GM18858 (cell line): ENCODE measurements around the gene DDX20.
"Not testable (repeated sequence)": the region's sequence is repeated elsewhere in the genome, so short reads cannot be mapped to it uniquely, and the experiment has no call there.

ENCODE experiments used
- ATAC-seq: cut with Tn5 transposase; IDR thresholded peaks from one replicate; pipeline ENCODE4 v1.9.1; 2021; ENCODE audit not compliant: unreplicated experiment

DDX20 gene

GRCh38 chr1:111733183-111733991 lies 22.3 kb upstream of the DDX20 start:
- ATAC-seq = no peak

GRCh38 chr1:111733992-111734341 lies 21.7 kb upstream of the DDX20 start:
- ATAC-seq = no peak

- ATAC-seq = no peak
Measured at GRCh38 chr1:111734426-111734825, 21.3 kb upstream of the DDX20 start.

DNA sequence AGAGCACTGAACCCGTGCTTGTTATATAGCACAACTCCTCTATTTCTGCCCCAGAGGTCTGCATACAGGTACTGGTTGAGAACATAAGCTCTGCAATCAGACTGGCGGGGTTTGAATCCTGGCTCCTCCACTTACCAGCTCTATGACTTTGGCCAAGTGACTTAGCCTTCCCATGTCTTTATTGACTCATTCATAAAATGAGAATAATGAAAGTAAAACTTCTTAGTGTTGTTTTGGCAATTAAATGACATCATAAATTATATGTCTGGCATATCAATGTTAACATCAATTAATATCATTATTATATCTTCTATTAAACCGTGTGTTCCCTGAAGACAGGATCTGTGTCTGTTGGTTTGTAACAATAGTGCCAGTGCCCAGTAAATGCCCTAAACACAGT lies 20.8 kb upstream of the DDX20 start:
- ATAC-seq = no peak

DNA sequence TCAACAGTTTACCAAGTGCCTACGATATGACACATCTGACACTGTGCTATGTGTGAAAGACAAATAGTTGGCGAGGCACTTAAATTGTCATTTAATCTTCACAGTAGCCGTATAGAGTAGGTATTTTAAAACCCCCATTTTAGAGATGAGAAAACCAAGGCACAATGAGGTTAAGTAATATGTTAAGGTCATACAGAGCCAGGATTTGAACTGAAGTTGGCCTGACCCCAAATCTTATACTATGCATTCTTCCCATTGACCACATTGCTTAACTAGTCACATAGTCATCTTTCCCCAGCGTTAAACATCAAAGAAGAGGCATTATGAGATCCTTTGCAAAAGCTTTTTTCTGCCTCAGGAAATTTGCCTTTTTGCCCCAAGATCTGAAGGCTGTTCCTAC lies 20.4 kb upstream of the DDX20 start:
- ATAC-seq = no peak

DNA sequence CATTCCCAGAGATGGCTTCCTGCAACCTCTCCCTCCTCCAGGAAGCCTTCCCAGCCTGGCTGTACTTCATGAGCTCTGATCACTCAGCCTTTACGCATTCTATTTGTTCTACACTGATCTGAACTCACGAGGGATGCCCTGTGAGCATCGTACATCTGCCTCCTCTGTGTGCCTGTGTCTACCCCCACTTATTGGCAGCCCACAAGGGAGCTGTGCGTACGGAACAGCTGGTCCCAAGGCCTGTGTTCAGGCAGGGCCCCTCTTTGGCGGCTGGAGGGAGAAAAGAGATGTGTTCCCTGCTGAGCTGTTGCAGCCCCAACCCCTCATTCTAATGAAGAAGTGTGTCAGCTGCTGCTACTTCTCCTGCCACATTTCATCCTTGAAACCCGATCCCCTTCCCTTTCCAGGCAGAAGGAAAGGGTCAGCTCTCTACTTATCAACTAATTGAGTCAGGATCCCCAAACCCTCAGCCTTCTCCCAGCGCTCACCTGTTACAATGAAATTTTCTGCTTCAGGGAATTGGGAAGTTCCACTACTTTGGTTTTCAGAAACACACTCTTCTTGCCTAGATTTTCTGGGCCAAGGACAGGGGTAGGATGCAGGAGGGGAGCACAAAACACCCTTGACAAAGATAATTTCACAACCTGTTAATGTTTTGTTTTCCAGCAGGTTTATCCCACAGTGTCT lies 19.7 kb upstream of the DDX20 start:
- no peak for ATAC-seq

GRCh38 chr1:111736548-111737215 lies 19.0 kb upstream of the DDX20 start:
- no peak for ATAC-seq

DNA sequence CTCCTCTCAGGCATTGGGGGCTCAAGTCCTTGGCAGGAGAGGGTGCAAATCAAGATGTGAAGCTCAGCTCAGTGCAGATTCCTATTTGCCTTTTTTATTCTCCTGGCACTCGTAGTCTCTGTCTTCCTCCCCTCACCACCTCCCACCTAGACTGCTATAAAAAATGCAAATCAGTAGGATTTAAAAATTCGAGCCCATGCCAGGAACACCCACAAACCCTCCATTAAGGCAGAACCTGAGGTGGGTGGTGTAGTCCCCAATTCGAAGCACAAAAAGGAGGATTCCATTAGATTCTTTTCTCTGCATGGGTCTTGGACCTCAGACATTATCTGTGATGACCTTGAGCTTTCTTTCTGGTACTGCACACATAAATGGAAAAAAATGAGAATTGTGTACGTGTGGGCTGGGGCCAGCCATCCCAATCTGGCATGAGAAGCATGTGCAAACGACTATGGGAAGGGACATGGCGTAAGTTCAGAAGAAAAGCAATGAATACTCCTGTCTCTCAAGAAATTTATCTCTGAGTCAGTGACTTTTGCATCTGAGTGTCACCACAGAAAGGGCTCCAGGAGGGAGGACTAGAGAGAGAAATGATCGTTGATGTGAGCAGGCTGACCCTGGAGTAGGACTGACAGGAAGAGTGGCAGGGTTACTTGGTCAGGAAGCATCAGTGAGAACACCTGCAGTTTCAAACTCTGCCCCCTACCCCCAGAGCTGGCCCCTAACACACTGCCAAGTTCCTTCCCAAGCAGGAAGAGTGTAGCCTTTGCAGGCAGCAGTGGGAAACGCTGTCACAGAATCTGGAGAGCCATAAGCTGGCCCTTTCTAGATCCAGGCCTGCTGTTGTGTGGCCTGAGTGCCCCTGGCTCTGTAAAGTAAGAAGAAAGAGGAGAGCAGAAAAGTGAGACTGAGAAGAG lies 18.2 kb upstream of the DDX20 start:
- no peak for ATAC-seq

GRCh38 chr1:111738133-111738435 lies 17.6 kb upstream of the DDX20 start:
- no peak for ATAC-seq

- ATAC-seq = peak; percentile 30
Measured at GRCh38 chr1:111738436-111739193, 17.1 kb upstream of the DDX20 start.

- ATAC-seq = peak; percentile 80
Measured at GRCh38 chr1:111739194-111739924, 16.3 kb upstream of the DDX20 start, which contains the start of gene INKA2. Gene INKA2 (minus strand): TSS chr1:111739395. CDS start chr1:111739242, 153 bp downstream.

GRCh38 chr1:111739925-111740765 lies 15.6 kb upstream of the DDX20 start:
- ATAC-seq = no peak

GRCh38 chr1:111742292-111742691 lies 13.4 kb upstream of the DDX20 start:
- ATAC-seq = not testable (repeated sequence)

DNA sequence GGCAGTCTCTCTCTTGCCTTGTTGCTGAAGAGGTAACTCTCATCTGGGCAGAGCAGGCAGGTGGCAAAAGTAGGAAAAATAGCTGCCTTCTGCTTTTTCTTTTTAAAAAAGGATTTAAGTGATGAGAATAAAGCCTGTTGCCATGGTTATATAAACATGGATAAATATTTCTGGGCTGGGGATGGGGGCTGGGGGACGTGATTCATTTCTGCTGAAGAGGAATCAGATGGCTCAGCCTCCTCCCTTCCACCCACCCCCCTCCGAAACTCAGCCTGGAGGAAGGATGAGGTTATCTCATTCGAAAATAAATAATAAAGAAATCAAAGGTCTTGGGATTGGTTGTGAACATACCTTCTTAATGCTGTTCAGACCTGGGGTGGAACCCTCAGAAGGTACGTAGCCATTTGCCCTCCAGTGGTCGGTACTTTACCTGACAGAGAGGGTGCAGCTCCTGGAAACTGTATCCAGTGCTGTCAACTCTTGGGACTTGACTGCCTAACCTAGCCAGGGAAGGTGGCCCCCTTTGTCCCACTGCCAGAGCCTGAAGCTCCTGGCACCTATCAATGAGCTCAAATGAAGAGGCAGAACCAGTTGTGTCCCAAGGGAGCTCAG lies 12.7 kb upstream of the DDX20 start:
- no peak for ATAC-seq

GRCh38 chr1:111743679-111744101 lies 12.0 kb upstream of the DDX20 start:
- no peak for ATAC-seq

GRCh38 chr1:111745675-111746613 lies 9.8 kb upstream of the DDX20 start:
- no peak for ATAC-seq

GRCh38 chr1:111746614-111746999 lies 9.1 kb upstream of the DDX20 start:
- no peak for ATAC-seq
